Measurements from ENCODE around the gene OSBPL2.

DNA sequence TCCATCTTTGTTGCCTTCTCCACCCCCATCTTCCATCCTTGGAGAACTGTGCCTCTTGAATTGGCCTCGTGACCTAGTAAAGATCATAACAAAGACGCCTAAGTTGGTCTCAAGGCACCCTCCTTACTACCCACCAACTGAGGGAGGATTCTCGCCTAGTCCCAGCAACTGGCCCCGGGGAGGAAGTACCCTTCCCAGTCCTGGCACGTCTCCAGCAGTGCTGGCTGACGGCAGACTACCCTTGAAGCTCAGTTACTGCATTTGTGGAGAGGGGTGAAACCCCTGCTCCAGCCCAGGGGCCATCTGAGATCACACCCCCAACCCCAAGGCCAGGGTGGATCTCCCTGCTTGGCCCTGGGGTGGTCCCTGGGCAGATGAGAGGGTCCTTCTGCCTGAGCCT is 2.1 kb upstream of the OSBPL2 start:
- TF ChIP-seq EZH2phosphoT487 (IDR thresholded peaks at IDR 0.05; ENCODE audit: insufficient read depth, low read depth) (no peak), EZH2 (IDR thresholded peaks at IDR 0.05; ENCODE audit: insufficient read depth, poor library complexity, severe bottlenecking) (no peak)
